Esophagus squamous epithelium (tissue), 5 donors: ENCODE data around the gene IL20. TPM values are rescaled to one million over a fixed set of nuclear protein-coding genes. Genes with fewer than 3 reads are reported as not detected.

ENCODE experiments used
- DNase-seq: peaks from one replicate; lab custom pipeline; 2025; lab: John Stamatoyannopoulos, UW
- H3K27ac ChIP-seq, 4 donors: fragments of 200-600 bp; sonication (generic); one replicate each; pipeline ENCODE4 v1.5.1; 2016 to 2019; ENCODE audit warnings: mild to moderate bottlenecking in 1 of 4
- H3K27me3 ChIP-seq, 4 donors: fragments of 200-600 bp; sonication (generic); 1 replicate in 3 of 4; 2 replicates in 1 of 4; pipeline versions ENCODE4 v1.5.1 to v1.6.0; 2017 to 2021; ENCODE audit warnings: antibody characterized with exemption in 1 of 4
- H3K36me3 ChIP-seq, 3 donors: fragments of 200-600 bp; sonication (generic); one replicate each; pipeline ENCODE4 v1.5.1; 2016 to 2019
- H3K4me1 ChIP-seq, 3 donors: fragments of 200-600 bp; sonication (generic); one replicate each; pipeline ENCODE4 v1.5.1; 2017 to 2019
- H3K4me3 ChIP-seq, 4 donors: fragments of 200-600 bp; sonication (generic); 1 replicate in 3 of 4; 2 replicates in 1 of 4; pipeline ENCODE4 v1.5.1; 2016 to 2019; ENCODE audit warnings: mild to moderate bottlenecking in 2 of 4, moderate library complexity in 1 of 4
- H3K9me3 ChIP-seq, 3 donors: fragments of 200-600 bp; sonication (generic); one replicate each; pipeline ENCODE4 v1.5.1; 2016 to 2019
- POLR2A ChIP-seq, 4 donors: fragments of 450-650 bp; IDR thresholded peaks; one replicate each; pipeline ENCODE4 v1.6.1; 2017; ENCODE audit warnings: antibody characterized with exemption in 4 of 4, mild to moderate bottlenecking in 4 of 4, moderate library complexity in 3 of 4
- WGBS, 2 donors: methylation state at CpG; one replicate each; pipeline ENCODE4 v1.1.5; 2018; 5-methylcytosine and 5-hydroxymethylcytosine counted together
- intact Hi-C: fragments of 100-400 bp; cut with DNase I; formaldehyde crosslinking; loops from one replicate; pipeline ENCODE4 v1.15.0; 2022
- total RNA-seq, 4 donors: library from RNA; depleted of rRNA; stranded (reverse); fragments of >200 nt; gene quantifications; one replicate each; pipeline ENCODE4 v1.1.0, GENCODE V29; 2016
- TF ChIP-seq, protein P1 (sequence below), 6 experiments: fragments of 450-650 bp in 4 of 6; fragments of 200-600 bp in 2 of 6; sonication (generic) in 2 of 6; IDR thresholded peaks; one replicate each; pipeline ENCODE4 v1.5.1; 2016 to 2019; ENCODE audit warnings: antibody characterized with exemption in 6 of 6, mild to moderate bottlenecking in 4 of 6, moderate library complexity in 4 of 6
- donor health status: DM: yes; HTN: yes; CAD: no.

Gene IL20
- total RNA-seq, 4 donors from 2014 or later = 1.1 TPM; not detected in 3

DNA sequence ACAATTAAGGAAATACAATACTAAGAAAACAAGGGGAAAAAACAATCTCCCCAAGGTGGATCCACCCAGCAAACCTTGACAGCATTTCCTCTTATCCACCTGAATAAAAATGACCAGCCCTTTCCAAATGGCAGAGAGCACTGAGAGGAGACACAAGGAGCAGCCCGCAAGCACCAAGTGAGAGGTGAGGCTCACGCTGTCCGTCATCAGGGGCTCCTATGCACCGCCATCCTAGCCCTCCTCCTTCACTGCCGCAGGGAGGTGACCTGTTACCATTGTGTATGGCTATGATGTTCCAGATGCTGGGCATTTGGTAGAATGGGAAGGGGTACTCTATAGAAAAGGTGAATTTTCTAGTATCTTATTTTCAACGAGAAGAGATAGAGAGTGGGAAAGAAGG, 31.2 kb upstream of the IL20 start:
- Histone ChIP-seq H3K27ac (no peak overlapping the region), H3K4me3 (no peak overlapping the region), H3K9me3 (no peaks in the 10 kb centered on the region), H3K36me3 (no peaks in the 10 kb centered on the region), H3K27me3 (peaks cover 0 to 45% (median 0%) of the 10 kb centered on the region in 4 donors), H3K4me1 (peaks cover 0 to 24% (median 0%) of the 10 kb centered on the region in 3 donors)
- WGBS, 2 donors = 75 to 80% methylated on average over 6 of the region's 6 CpGs
- TF ChIP-seq POLR2A (IDR thresholded peaks at IDR 0.05) = no peak
- TF ChIP-seq, protein P1, sequence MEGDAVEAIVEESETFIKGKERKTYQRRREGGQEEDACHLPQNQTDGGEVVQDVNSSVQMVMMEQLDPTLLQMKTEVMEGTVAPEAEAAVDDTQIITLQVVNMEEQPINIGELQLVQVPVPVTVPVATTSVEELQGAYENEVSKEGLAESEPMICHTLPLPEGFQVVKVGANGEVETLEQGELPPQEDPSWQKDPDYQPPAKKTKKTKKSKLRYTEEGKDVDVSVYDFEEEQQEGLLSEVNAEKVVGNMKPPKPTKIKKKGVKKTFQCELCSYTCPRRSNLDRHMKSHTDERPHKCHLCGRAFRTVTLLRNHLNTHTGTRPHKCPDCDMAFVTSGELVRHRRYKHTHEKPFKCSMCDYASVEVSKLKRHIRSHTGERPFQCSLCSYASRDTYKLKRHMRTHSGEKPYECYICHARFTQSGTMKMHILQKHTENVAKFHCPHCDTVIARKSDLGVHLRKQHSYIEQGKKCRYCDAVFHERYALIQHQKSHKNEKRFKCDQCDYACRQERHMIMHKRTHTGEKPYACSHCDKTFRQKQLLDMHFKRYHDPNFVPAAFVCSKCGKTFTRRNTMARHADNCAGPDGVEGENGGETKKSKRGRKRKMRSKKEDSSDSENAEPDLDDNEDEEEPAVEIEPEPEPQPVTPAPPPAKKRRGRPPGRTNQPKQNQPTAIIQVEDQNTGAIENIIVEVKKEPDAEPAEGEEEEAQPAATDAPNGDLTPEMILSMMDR (IDR thresholded peaks at IDR 0.05) = no peak
- intact Hi-C loops = no loop called here
- DNase-seq = no peak

- peaks cover 0 to 47% (median 0%) of the 10 kb centered on the region in 4 donors for H3K27me3 ChIP-seq
- no peaks in the 10 kb centered on the region for H3K36me3 ChIP-seq
- no peaks in the 10 kb centered on the region for H3K9me3 ChIP-seq
- DNase-seq = no peak
- WGBS, 2 donors = 38 to 45% methylated on average over 3 of the region's 3 CpGs
- H3K27ac ChIP-seq = no peak overlapping the region
- H3K4me1 ChIP-seq = peaks cover 0 to 19% (median 0%) of the 10 kb centered on the region in 3 donors
- no peak for TF ChIP-seq POLR2A (IDR thresholded peaks at IDR 0.05)
- TF ChIP-seq, protein P1 (IDR thresholded peaks at IDR 0.05) = no peak
- H3K4me3 ChIP-seq = no peak overlapping the region
- intact Hi-C loops = no loop called here
Measured at GRCh38 chr1:206834711-206835110, 30.7 kb upstream of the IL20 start.

DNA sequence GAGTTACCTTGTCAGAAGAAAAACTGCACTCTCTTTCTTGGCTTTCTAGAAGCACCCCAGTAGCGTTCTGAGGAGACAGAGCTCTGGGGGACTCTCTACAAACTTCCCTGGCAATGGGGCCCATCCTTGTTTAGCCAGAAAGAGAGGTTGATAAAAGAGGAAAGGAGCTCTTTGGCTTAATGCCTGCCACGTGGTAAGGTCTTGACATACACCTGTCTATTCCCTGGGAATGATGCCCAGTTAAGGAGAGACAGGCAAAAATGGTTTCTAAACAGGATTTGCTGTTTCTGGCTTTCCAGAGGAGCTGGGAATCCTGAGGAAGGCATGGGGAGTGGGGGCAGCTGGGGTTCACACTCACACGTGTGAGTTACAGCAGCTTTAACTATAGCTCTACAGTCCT, 30.2 kb upstream of the IL20 start:
- no peak overlapping the region for H3K4me3 ChIP-seq
- TF ChIP-seq POLR2A (IDR thresholded peaks at IDR 0.05) = no peak
- TF ChIP-seq, protein P1 (IDR thresholded peaks at IDR 0.05) = no peak
- intact Hi-C loops = no loop called here
- no peaks in the 10 kb centered on the region for H3K9me3 ChIP-seq
- no peak overlapping the region for H3K27ac ChIP-seq
- WGBS, 2 donors = 28 to 50% methylated on average over 2 to 3 of the region's 3 CpGs
- H3K36me3 ChIP-seq = no peaks in the 10 kb centered on the region
- no peak for DNase-seq
- H3K4me1 ChIP-seq = peaks cover 0 to 16% (median 0%) of the 10 kb centered on the region in 3 donors
- H3K27me3 ChIP-seq = peaks cover 0 to 50% (median 0%) of the 10 kb centered on the region in 4 donors

DNA sequence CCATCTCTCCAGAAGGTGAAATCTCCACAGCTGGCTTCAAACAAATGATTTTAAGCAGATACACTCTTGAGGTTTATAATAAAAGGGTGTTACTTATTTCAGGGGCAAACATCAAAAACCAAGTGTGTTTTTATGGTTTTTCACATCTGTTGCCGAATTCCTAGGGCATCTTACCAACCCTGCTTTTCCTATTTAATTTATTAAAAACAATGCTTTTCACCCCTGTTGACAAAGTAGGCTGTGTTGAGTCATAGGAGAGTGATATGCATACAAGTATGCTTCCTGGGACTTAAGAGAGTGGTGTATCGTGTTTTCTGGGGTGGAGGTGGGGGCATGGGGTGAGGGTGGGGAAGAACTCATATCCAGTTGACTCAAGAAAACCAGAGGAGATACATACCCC, 29.3 kb upstream of the IL20 start:
- peaks cover 0 to 50% (median 0%) of the 10 kb centered on the region in 4 donors for H3K27me3 ChIP-seq
- H3K4me3 ChIP-seq = no peak overlapping the region
- no peaks in the 10 kb centered on the region for H3K9me3 ChIP-seq
- 55 to 68% methylated on average over 2 of the region's 2 CpGs for WGBS, 2 donors
- H3K36me3 ChIP-seq = no peaks in the 10 kb centered on the region
- H3K4me1 ChIP-seq = peaks cover 0 to 16% (median 0%) of the 10 kb centered on the region in 3 donors
- no peak for DNase-seq
- TF ChIP-seq, protein P1 (IDR thresholded peaks at IDR 0.05) = no peak
- TF ChIP-seq POLR2A (IDR thresholded peaks at IDR 0.05) = no peak
- no peak overlapping the region for H3K27ac ChIP-seq
- intact Hi-C loops = no loop called here

- Histone ChIP-seq H3K4me3 (no peak overlapping the region), H3K27ac (no peak overlapping the region), H3K36me3 (no peaks in the 10 kb centered on the region), H3K4me1 (peaks cover 0 to 8% (median 0%) of the 10 kb centered on the region in 3 donors), H3K27me3 (peaks cover 0 to 50% (median 0%) of the 10 kb centered on the region in 4 donors), H3K9me3 (no peaks in the 10 kb centered on the region)
- intact Hi-C loops = no loop called here
- WGBS, 2 donors = 52 to 73% methylated on average over 3 to 4 of the region's 4 CpGs
- DNase-seq = no peak
- TF ChIP-seq POLR2A (IDR thresholded peaks at IDR 0.05) = no peak
- TF ChIP-seq, protein P1 (IDR thresholded peaks at IDR 0.05) = no peak
Measured at GRCh38 chr1:206839006-206839560, 26.3 kb upstream of the IL20 start.
